Measurements from ENCODE around the gene BARX2. TPM values are rescaled to one million over a fixed set of nuclear protein-coding genes. Genes with fewer than 3 reads are reported as not detected.

The BARX2 gene
- polyA plus RNA-seq, 1 donor from 2014 or later = not detected

- no peak overlapping the region for H2AFZ ChIP-seq (ENCODE audit: low read depth, low read length)
- no peaks in the 10 kb centered on the region for H3K27me3 ChIP-seq (ENCODE audit: insufficient read depth, low read depth, low read length)
- no peak overlapping the region for H3K4me2 ChIP-seq (ENCODE audit: low read length)
- H3K4me3 ChIP-seq (ENCODE audit: low read length) = no peak overlapping the region
- TF ChIP-seq POLR2AphosphoS5 (IDR thresholded peaks at IDR 0.05) (no peak), SMC3 (conservative IDR thresholded peaks at IDR 0.05; ENCODE audit: poor library complexity) (no peak), EZH2 (IDR thresholded peaks at IDR 0.05; ENCODE audit: borderline replicate concordance, insufficient read depth, low read length, poor library complexity, severe bottlenecking) (no peak), REST (IDR thresholded peaks at IDR 0.05; ENCODE audit: borderline replicate concordance) (no peak), CTCF (IDR thresholded peaks at IDR 0.05; ENCODE audit: poor library complexity, severe bottlenecking) (no peak), MXI1 (conservative IDR thresholded peaks at IDR 0.05; ENCODE audit: poor library complexity, severe bottlenecking) (no peak), TAF1 (IDR thresholded peaks at IDR 0.05; ENCODE audit: low read depth) (no peak), RAD21 (conservative IDR thresholded peaks at IDR 0.05) (no peak), EP300 (conservative IDR thresholded peaks at IDR 0.05; ENCODE audit: poor library complexity, severe bottlenecking) (no peak)
- no peaks in the 10 kb centered on the region for H3K9me3 ChIP-seq (ENCODE audit: low read length)
- no peaks in the 10 kb centered on the region for H3K9me2 ChIP-seq (ENCODE audit: insufficient read depth, low read length)
- no peaks in the 10 kb centered on the region for H4K20me1 ChIP-seq (ENCODE audit: insufficient read depth)
- H3K9ac ChIP-seq (ENCODE audit: low read length) = no peak overlapping the region
- H3K36me3 ChIP-seq (ENCODE audit: insufficient read depth, low read length) = no peaks in the 10 kb centered on the region
- no peaks in the 10 kb centered on the region for H3K79me2 ChIP-seq (replicated peaks; ENCODE audit: insufficient read depth, low read length)
- H3F3A ChIP-seq (ENCODE audit: insufficient read depth, low read length, poor library complexity, severe bottlenecking) = no peaks in the 10 kb centered on the region
- H3K27ac ChIP-seq (ENCODE audit: low read length) = no peak overlapping the region
Measured at GRCh38 chr11:129395432-129395831, 19.8 kb downstream of the BARX2 start.

DNA sequence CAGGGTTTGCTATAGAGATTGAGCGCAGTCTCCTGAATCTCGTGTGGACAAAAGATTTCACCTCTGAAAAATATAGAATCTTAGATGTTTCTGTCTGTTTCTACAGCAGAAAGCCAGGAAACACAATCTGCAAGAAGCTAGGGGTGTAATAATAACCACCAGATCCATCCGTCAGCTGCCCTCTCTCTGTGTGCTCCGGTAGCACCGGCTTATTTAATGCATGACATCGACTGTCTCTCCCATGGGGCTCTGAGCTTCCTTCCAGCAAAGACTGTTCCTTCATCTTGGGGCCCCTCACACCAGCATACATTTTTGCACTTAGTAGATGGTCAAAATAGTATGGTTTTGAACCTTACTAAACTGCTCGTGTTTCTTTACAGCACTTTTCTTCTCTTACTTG lies 20.2 kb downstream of the BARX2 start:
- no peaks in the 10 kb centered on the region for H4K20me1 ChIP-seq (ENCODE audit: insufficient read depth)
- H3K9me2 ChIP-seq (ENCODE audit: insufficient read depth, low read length) = no peaks in the 10 kb centered on the region
- no peak overlapping the region for H3K27ac ChIP-seq (ENCODE audit: low read length)
- H3K9me3 ChIP-seq (ENCODE audit: low read length) = no peaks in the 10 kb centered on the region
- no peak overlapping the region for H3K4me2 ChIP-seq (ENCODE audit: low read length)
- H3F3A ChIP-seq (ENCODE audit: insufficient read depth, low read length, poor library complexity, severe bottlenecking) = no peaks in the 10 kb centered on the region
- TF ChIP-seq TAF1 (IDR thresholded peaks at IDR 0.05; ENCODE audit: low read depth) (no peak), SMC3 (conservative IDR thresholded peaks at IDR 0.05; ENCODE audit: poor library complexity) (no peak), REST (IDR thresholded peaks at IDR 0.05; ENCODE audit: borderline replicate concordance) (no peak), MXI1 (conservative IDR thresholded peaks at IDR 0.05; ENCODE audit: poor library complexity, severe bottlenecking) (no peak), EZH2 (IDR thresholded peaks at IDR 0.05; ENCODE audit: borderline replicate concordance, insufficient read depth, low read length, poor library complexity, severe bottlenecking) (no peak), EP300 (conservative IDR thresholded peaks at IDR 0.05; ENCODE audit: poor library complexity, severe bottlenecking) (no peak), RAD21 (conservative IDR thresholded peaks at IDR 0.05) (no peak), CTCF (IDR thresholded peaks at IDR 0.05; ENCODE audit: poor library complexity, severe bottlenecking) (no peak), POLR2AphosphoS5 (IDR thresholded peaks at IDR 0.05) (no peak)
- no peak overlapping the region for H2AFZ ChIP-seq (ENCODE audit: low read depth, low read length)
- H3K9ac ChIP-seq (ENCODE audit: low read length) = no peak overlapping the region
- no peaks in the 10 kb centered on the region for H3K27me3 ChIP-seq (ENCODE audit: insufficient read depth, low read depth, low read length)
- H3K4me3 ChIP-seq (ENCODE audit: low read length) = no peak overlapping the region
- no peaks in the 10 kb centered on the region for H3K36me3 ChIP-seq (ENCODE audit: insufficient read depth, low read length)
- no peaks in the 10 kb centered on the region for H3K79me2 ChIP-seq (replicated peaks; ENCODE audit: insufficient read depth, low read length)

Data from neural cell (in vitro differentiated cells).